K562 (cell line): ENCODE data around the gene INSR. TPM values are rescaled to one million over a fixed set of nuclear protein-coding genes. Genes with fewer than 3 reads are reported as not detected.

ENCODE experiments used
- ATAC-seq: fragments of 200-7000 bp; cut with Tn5 transposase; 3 replicates; pipeline ENCODE4 v1.9.1; 2020; ENCODE audit warnings: moderate library complexity
- BruUV-seq: library from RNA; stranded (reverse); fragments of 400-500 nt; replicated peaks from 2 replicates; lab custom pipeline; 2021; lab: Mats Ljungman, UMichigan
- CTCF ChIA-PET: fragments of 300-600 bp; formaldehyde crosslinking; extraction: SDS; loops from one replicate; lab custom pipeline; 2021; ENCODE audit warnings: low intra/inter-chr PET ratio; lab: Yijun Ruan, JAX
- POLR2A ChIA-PET: fragments of 300-600, 350-650 bp; sonication (Branson Sonifier 250); formaldehyde crosslinking; extraction: SDS; loops from one replicate; lab custom pipeline; 2021; ENCODE audit warnings: antibody characterized with exemption, inconsistent platforms; lab: Yijun Ruan, JAX
- DNase-seq, 4 experiments: peaks; one replicate each; pipeline versions ENCODE4 v3.0.0 to v3.0.0-alpha.2; 2011 to 2018; ENCODE audit warnings: low spot score in 3 of 4, mixed read lengths in 3 of 4; ENCODE audit errors: extremely low read depth in 1 of 4
- FAIRE-seq: peaks from 2 replicates; lab custom pipeline; 2011; peaks lifted over from hg19 to GRCh38; lab: Jason Lieb, UNC
- H2AFZ ChIP-seq: 2 replicates; pipeline ENCODE4 v1.6.0; 2011; ENCODE audit warnings: low read depth, low read length, control low read depth, inconsistent platforms
- H3K27ac ChIP-seq: fragments of 200-600 bp; 3 replicates; pipeline ENCODE4 v1.8.0; 2011; ENCODE audit warnings: low read depth, mild to moderate bottlenecking, control low read depth, inconsistent platforms, low read length, moderate library complexity, mixed read lengths; ENCODE audit errors: extremely low read depth
- H3K27me3 ChIP-seq, 2 experiments: fragments of 300-600 bp in 1 of 2; 2 replicates in 1 of 2; 3 replicates in 1 of 2; pipeline versions ENCODE4 v1.6.0 to v1.8.0; 2011; ENCODE audit warnings: inconsistent platforms in 2 of 2, low read length in 2 of 2, mild to moderate bottlenecking in 1 of 2, mixed read lengths in 1 of 2, moderate library complexity in 1 of 2; ENCODE audit not compliant: control insufficient read depth in 2 of 2, insufficient read depth in 2 of 2
- H3K36me3 ChIP-seq: fragments of 300-600 bp; 3 replicates; pipeline ENCODE4 v1.8.0; 2011; ENCODE audit warnings: mild to moderate bottlenecking, low read length, inconsistent platforms; ENCODE audit not compliant: control insufficient read depth, insufficient read depth
- H3K4me1 ChIP-seq, 2 experiments: fragments of 200-600 bp in 1 of 2; replicated peaks in 1 of 2; 2 replicates in 1 of 2; 3 replicates in 1 of 2; pipeline versions ENCODE4 v1.5.1 to v1.8.0; 2011; ENCODE audit warnings: inconsistent platforms in 2 of 2, low read length in 2 of 2, mild to moderate bottlenecking in 1 of 2, mixed read lengths in 1 of 2, moderate library complexity in 1 of 2; ENCODE audit not compliant: control insufficient read depth in 2 of 2, insufficient read depth in 2 of 2
- H3K4me2 ChIP-seq: 2 replicates; pipeline ENCODE4 v1.6.1; 2011; ENCODE audit warnings: low read length, control low read depth, inconsistent platforms, mixed read lengths; ENCODE audit not compliant: insufficient read depth
- H3K4me3 ChIP-seq: fragments of 200-600 bp; sonication (generic), shearing (Covaris generic); 2 replicates; pipeline ENCODE4 v1.5.1; 2016; ENCODE audit warnings: control low read depth, inconsistent platforms
- H3K79me2 ChIP-seq: fragments of 200-600 bp; 3 replicates; pipeline ENCODE4 v1.8.0; 2011; ENCODE audit warnings: low read length, inconsistent platforms; ENCODE audit not compliant: control insufficient read depth, insufficient read depth
- H3K9ac ChIP-seq, 2 experiments: 2 replicates each; pipeline versions ENCODE4 v1.6.0 to v1.6.1; 2011; ENCODE audit warnings: low read depth in 2 of 2, low read length in 2 of 2, control low read depth in 1 of 2, inconsistent platforms in 1 of 2, mild to moderate bottlenecking in 1 of 2, mixed read lengths in 1 of 2; ENCODE audit not compliant: insufficient read depth in 1 of 2
- H3K9me1 ChIP-seq: one replicate; pipeline ENCODE4 v1.6.0; 2011; ENCODE audit warnings: inconsistent platforms, mild to moderate bottlenecking, low read length, moderate library complexity; ENCODE audit not compliant: control insufficient read depth, insufficient read depth
- H3K9me3 ChIP-seq: replicated peaks from 2 replicates; pipeline ENCODE4 v1.5.1; 2011; ENCODE audit warnings: low read depth, low read length, inconsistent platforms; ENCODE audit not compliant: control insufficient read depth, insufficient read depth
- H4K20me1 ChIP-seq: replicated peaks from 2 replicates; pipeline ENCODE4 v1.6.1; 2011; ENCODE audit warnings: low read length, inconsistent platforms, mixed read lengths; ENCODE audit not compliant: control insufficient read depth, insufficient read depth
- ADNP ChIP-seq: fragments of 200-800 bp; sonication (Bioruptor generic); IDR thresholded peaks from 2 replicates; pipeline ENCODE4 v1.6.1; 2016; ENCODE audit warnings: missing genetic modification characterization, missing compliant biosample characterization
- BCOR ChIP-seq: fragments of 450-650 bp; IDR thresholded peaks from 2 replicates; pipeline ENCODE4 v1.6.1; 2016
- ESRRA ChIP-seq: fragments of 450-650 bp; IDR thresholded peaks from 2 replicates; pipeline ENCODE4 v1.6.1; 2014; ENCODE audit warnings: low read depth, mild to moderate bottlenecking, moderate library complexity, borderline replicate concordance
- FOXJ2 ChIP-seq: fragments of 200-800 bp; sonication (Bioruptor generic); IDR thresholded peaks from 2 replicates; pipeline ENCODE4 v1.6.1; 2016; ENCODE audit warnings: missing genetic modification characterization, missing compliant biosample characterization
- HDAC2 ChIP-seq: fragments of 450-650 bp; IDR thresholded peaks from 2 replicates; pipeline ENCODE4 v1.6.1; 2016; ENCODE audit warnings: mild to moderate bottlenecking
- HNRNPUL1 ChIP-seq: fragments of 200-400 bp; formaldehyde crosslinking; IDR thresholded peaks from 2 replicates; pipeline ENCODE4 v1.6.1; 2017; ENCODE audit warnings: low read length
- KDM1A ChIP-seq, 2 experiments: fragments of 450-650 bp; IDR thresholded peaks; 2 replicates each; pipeline ENCODE4 v1.6.1; 2016; ENCODE audit warnings: mild to moderate bottlenecking in 2 of 2
- POLR2B ChIP-seq: fragments of 450-650 bp; IDR thresholded peaks from 2 replicates; pipeline ENCODE4 v1.6.1; 2018; ENCODE audit warnings: low read depth; ENCODE audit not compliant: partially characterized antibody
- PTBP1 ChIP-seq: fragments of 200-400 bp; formaldehyde crosslinking; IDR thresholded peaks from 2 replicates; pipeline ENCODE4 v1.6.1; 2017; ENCODE audit warnings: low read depth, low read length
- RBM25 ChIP-seq: fragments of 200-400 bp; formaldehyde crosslinking; IDR thresholded peaks from 2 replicates; pipeline ENCODE4 v1.6.1; 2018; ENCODE audit warnings: low read length, low read depth, moderate library complexity; ENCODE audit not compliant: severe bottlenecking
- RCOR1 ChIP-seq, 2 experiments: IDR thresholded peaks; 2 replicates each; pipeline ENCODE4 v1.6.1; 2012; ENCODE audit warnings: low read depth in 2 of 2, low read length in 2 of 2, borderline replicate concordance in 1 of 2, improper control_type of control experiment in 1 of 2
- SMARCA5 ChIP-seq: fragments of 450-650 bp; IDR thresholded peaks from 2 replicates; pipeline ENCODE4 v1.6.1; 2016
- WGBS: fragments of 100-300 bp; shearing (Covaris generic); methylation state at CpG from one replicate; pipeline ENCODE4 v1.1.6; 2016; ENCODE audit warnings: low coverage, mixed read lengths; ENCODE audit not compliant: insufficient coverage; ENCODE audit errors: missing lambda C conversion rate; 5-methylcytosine and 5-hydroxymethylcytosine counted together
- in situ Hi-C: fragments of 300-500 bp; cut with MboI; formaldehyde crosslinking; loops from 4 replicates; pipeline ENCODE4 v1.15.0; 2018; ENCODE audit warnings: inconsistent platforms, mixed read lengths
- intact Hi-C: fragments of 100-400 bp; cut with micrococcal nuclease; formaldehyde crosslinking; loops from 2 replicates; pipeline ENCODE4 v1.14.2; 2022
- polyA plus RNA-seq, 8 experiments: library from polyadenylated mRNA; depleted of rRNA in 4 of 8; stranded (reverse) in 5 of 8; unstranded in 3 of 8; fragments of >200 nt; fragmentation: Nextera tagmentation in 2 of 8; fragmentation: Illumina TruSeq in 1 of 8; extraction: Ambion mirVana in 2 of 8; extraction: Trizol in 1 of 8; gene quantifications; 2 replicates each; pipeline versions ENCODE4 v1.2.1 to v1.2.3, GENCODE V29; 2011 to 2014; ENCODE audit warnings: inconsistent platforms in 1 of 8, missing spikeins in 1 of 8
- total RNA-seq, 7 experiments: library from RNA; depleted of rRNA in 6 of 7; stranded (reverse); fragments of >200 nt in 6 of 7; fragmentation: Illumina TruSeq in 2 of 7; extraction: Trizol in 2 of 7; gene quantifications; 2 replicates each; pipeline versions ENCODE4 v1.2.1 to v1.2.3, GENCODE V29; 2011 to 2021; ENCODE audit warnings: low replicate concordance in 1 of 7
- TF ChIP-seq, protein P1 (sequence below): fragments of 450-650 bp; formaldehyde crosslinking; IDR thresholded peaks from 2 replicates; pipeline ENCODE4 v1.4.0; 2020; ENCODE audit warnings: mild to moderate bottlenecking, moderate library complexity
- TF ChIP-seq, protein P2 (sequence below): fragments of 450-650 bp; formaldehyde crosslinking; IDR thresholded peaks from 2 replicates; pipeline ENCODE4 v1.4.0; 2022; ENCODE audit warnings: missing genetic modification characterization

Gene INSR
- total and polyA plus RNA-seq, 9 of the 15 experiments (the other 6 are each of a cell fraction or from before 2014, with no cell fraction given) = 0.04 to 0.88 (median 0.41) TPM

DNA sequence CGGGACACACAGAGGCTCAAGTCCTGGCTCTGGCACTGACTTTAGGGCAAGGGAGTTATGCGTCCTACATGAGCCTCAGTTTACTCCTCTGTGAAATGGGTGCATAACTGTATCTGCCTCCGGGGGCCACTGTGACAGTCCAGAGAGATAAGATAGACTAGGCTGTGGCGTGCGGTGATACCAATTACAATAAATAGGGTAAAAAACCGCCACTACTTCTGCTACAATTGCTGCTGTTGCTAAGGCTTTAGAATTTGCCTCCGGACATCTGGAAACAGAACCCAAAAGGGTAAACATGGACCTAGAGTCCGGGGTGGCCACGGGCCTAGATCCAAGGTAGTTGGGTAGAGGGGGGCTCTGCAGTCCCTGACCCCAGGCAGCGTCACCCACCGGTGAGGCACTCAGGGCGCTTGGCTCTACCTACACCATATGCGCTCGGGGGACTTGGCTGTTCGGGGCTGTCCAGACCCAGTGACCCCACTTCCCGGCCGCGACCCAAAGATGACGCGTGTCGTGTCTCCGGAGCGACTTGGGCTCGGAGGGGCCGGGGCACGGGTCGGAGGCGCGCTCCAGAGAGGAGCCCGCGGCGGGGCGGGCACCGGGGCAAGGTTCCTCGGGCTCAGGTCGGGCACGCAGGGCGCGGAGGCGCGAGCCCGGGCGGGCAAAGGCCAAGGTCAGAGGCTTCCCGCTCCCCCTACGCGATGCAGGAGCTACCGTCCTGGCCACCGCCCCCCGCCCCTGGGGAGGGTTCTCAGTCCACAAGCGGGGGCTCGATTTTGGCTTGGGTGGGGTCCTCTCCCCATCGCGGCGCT is 1.1 kb downstream of the INSR start:
- FAIRE-seq (no peak), DNase-seq (peak in 1 of 4 experiments; percentile 17), ATAC-seq (no peak)
- Histone ChIP-seq H2AFZ (no peak overlapping the region), H3K9me1 (no peaks in the 10 kb centered on the region), H3K9ac (no peak overlapping the region), H3K79me2 (no peaks in the 10 kb centered on the region), H3K36me3 (no peaks in the 10 kb centered on the region), H4K20me1 (0 out of 2 replicates have a peak, but pooled peaks cover 3% of the 10 kb centered on the region), H3K4me1 (peaks cover 0 to 17% of the 10 kb centered on the region in 2 experiments; a peak in 2 of 5 replicates), H3K27ac (no peak overlapping the region), H3K9me3 (no peaks in the 10 kb centered on the region), H3K4me2 (no peak overlapping the region), H3K4me3 (peak overlapping the region; percentile 49; the same call in 1 of the 2 replicates), H3K27me3 (peaks cover 6 to 25% of the 10 kb centered on the region in 2 experiments; a peak in 3 of 5 replicates)
- TF ChIP-seq RCOR1 (IDR thresholded peaks at IDR 0.05; ENCODE audit: borderline replicate concordance in 1 of 2, low read depth in 2 of 2, low read length in 2 of 2) = peak in 1 of 2 experiments; percentile 61; a peak in 1 of 4 replicates
- TF ChIP-seq HDAC2 = peak; percentile 27; the same call in 1 of the 2 replicates
- TF ChIP-seq KDM1A (IDR thresholded peaks at IDR 0.05) = peak in 1 of 2 experiments; percentile 59; a peak in 1 of 4 replicates
- TF ChIP-seq ESRRA = peak; percentile 67
- TF ChIP-seq HNRNPUL1 = no peak
- TF ChIP-seq SMARCA5 = peak; percentile 47; the same call in 1 of the 2 replicates
- TF ChIP-seq, protein P1, sequence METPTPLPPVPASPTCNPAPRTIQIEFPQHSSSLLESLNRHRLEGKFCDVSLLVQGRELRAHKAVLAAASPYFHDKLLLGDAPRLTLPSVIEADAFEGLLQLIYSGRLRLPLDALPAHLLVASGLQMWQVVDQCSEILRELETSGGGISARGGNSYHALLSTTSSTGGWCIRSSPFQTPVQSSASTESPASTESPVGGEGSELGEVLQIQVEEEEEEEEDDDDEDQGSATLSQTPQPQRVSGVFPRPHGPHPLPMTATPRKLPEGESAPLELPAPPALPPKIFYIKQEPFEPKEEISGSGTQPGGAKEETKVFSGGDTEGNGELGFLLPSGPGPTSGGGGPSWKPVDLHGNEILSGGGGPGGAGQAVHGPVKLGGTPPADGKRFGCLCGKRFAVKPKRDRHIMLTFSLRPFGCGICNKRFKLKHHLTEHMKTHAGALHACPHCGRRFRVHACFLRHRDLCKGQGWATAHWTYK (CRISPR knock-in tag) = no peak
- TF ChIP-seq BCOR = peak; percentile 93
- TF ChIP-seq RBM25 = peak; percentile 93
- TF ChIP-seq, protein P2, sequence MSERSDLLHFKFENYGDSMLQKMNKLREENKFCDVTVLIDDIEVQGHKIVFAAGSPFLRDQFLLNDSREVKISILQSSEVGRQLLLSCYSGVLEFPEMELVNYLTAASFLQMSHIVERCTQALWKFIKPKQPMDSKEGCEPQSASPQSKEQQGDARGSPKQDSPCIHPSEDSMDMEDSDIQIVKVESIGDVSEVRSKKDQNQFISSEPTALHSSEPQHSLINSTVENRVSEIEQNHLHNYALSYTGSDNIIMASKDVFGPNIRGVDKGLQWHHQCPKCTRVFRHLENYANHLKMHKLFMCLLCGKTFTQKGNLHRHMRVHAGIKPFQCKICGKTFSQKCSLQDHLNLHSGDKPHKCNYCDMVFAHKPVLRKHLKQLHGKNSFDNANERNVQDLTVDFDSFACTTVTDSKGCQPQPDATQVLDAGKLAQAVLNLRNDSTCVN (CRISPR knock-in tag) = no peak
- TF ChIP-seq PTBP1 = 0 out of 2 replicates have a peak, but pooled peaks have one; percentile 69
- no peak for TF ChIP-seq FOXJ2 (tag)
- TF ChIP-seq POLR2B = no peak
- peak; percentile 55; the same call in 1 of the 2 replicates for TF ChIP-seq ADNP (tag)
- intact Hi-C loops = no loop called here
- no TSS peak for BruUV-seq
- in situ Hi-C loops = no loop called here
- WGBS = 46% methylated on average over 36 of the region's 54 CpGs
- ChIA-PET POLR2A (no interaction called here), CTCF (no interaction called here)
